CD8-positive, alpha-beta memory T cell (primary cell): Measurements from ENCODE around the gene TRMT61B. TPM values are rescaled to one million over a fixed set of nuclear protein-coding genes. Genes with fewer than 3 reads are reported as not detected.

Source experiments
- CTCF ChIA-PET: fragments of 350-600 bp; sonication (Branson Sonifier 250); formaldehyde crosslinking; loops from one replicate; lab custom pipeline; 2021; ENCODE audit warnings: antibody characterized with exemption; lab: Charles Lee
- POLR2A ChIA-PET: fragments of 350-600 bp; sonication (Branson Sonifier 250); formaldehyde crosslinking; loops from one replicate; lab custom pipeline; 2021; ENCODE audit warnings: antibody characterized with exemption; lab: Charles Lee
- DNase-seq, 5 donors: peaks; one replicate each; pipeline versions ENCODE4 v3.0.0 to v3.0.0-alpha.2; 2020 to 2022; ENCODE audit warnings: mixed read lengths in 1 of 5
- H3K27ac ChIP-seq: one replicate; pipeline ENCODE4 v1.7.0; 2013; ENCODE audit warnings: low read depth, mild to moderate bottlenecking, low read length, moderate library complexity
- H3K27me3 ChIP-seq: 2 replicates; pipeline ENCODE4 v1.7.0; 2013; ENCODE audit warnings: low read length, mild to moderate bottlenecking; ENCODE audit not compliant: insufficient read depth, poor library complexity, severe bottlenecking
- H3K36me3 ChIP-seq: 2 replicates; pipeline ENCODE4 v1.7.0; 2013; ENCODE audit warnings: mild to moderate bottlenecking, low read length, moderate library complexity; ENCODE audit not compliant: insufficient read depth
- H3K4me1 ChIP-seq: 2 replicates; pipeline ENCODE4 v1.7.0; 2013; ENCODE audit warnings: mild to moderate bottlenecking, low read length, moderate library complexity; ENCODE audit not compliant: insufficient read depth
- H3K4me3 ChIP-seq: 2 replicates; pipeline ENCODE4 v1.7.0; 2013; ENCODE audit warnings: mild to moderate bottlenecking, low read length
- H3K9me3 ChIP-seq: 2 replicates; pipeline ENCODE4 v1.7.0; 2013; ENCODE audit warnings: mild to moderate bottlenecking, low read length
- H3K27ac Mint-ChIP-seq, 8 donors: one replicate each; pipeline ENCODE4 v1.8.0; 2020 to 2021; ENCODE audit warnings: mixed read lengths in 8 of 8, mild to moderate bottlenecking in 6 of 8, inconsistent platforms in 3 of 8, moderate library complexity in 3 of 8
- H3K27me3 Mint-ChIP-seq, 2 donors: one replicate each; pipeline ENCODE4 v1.8.0; 2020 to 2021; ENCODE audit warnings: mixed read lengths in 2 of 2, mild to moderate bottlenecking in 1 of 2, moderate library complexity in 1 of 2
- H3K36me3 Mint-ChIP-seq, 3 donors: one replicate each; pipeline ENCODE4 v1.8.0; 2020 to 2021; ENCODE audit warnings: mixed read lengths in 3 of 3, inconsistent platforms in 1 of 3, mild to moderate bottlenecking in 1 of 3
- H3K4me1 Mint-ChIP-seq, 3 donors: one replicate each; pipeline ENCODE4 v1.8.0; 2020 to 2021; ENCODE audit warnings: mixed read lengths in 3 of 3, inconsistent platforms in 1 of 3, mild to moderate bottlenecking in 1 of 3
- H3K4me3 Mint-ChIP-seq, 7 donors: one replicate each; pipeline ENCODE4 v1.8.0; 2020 to 2021; ENCODE audit warnings: mixed read lengths in 7 of 7, mild to moderate bottlenecking in 6 of 7, moderate library complexity in 4 of 7, inconsistent platforms in 2 of 7
- H3K9me3 Mint-ChIP-seq, 5 donors: one replicate each; pipeline ENCODE4 v1.8.0; 2020 to 2022; ENCODE audit warnings: mixed read lengths in 5 of 5, mild to moderate bottlenecking in 3 of 5, moderate library complexity in 2 of 5, inconsistent platforms in 1 of 5
- polyA plus RNA-seq: library from polyadenylated mRNA; unstranded; fragments of 300-500 nt; fragmentation: Illumina TruSeq; gene quantifications from one replicate; pipeline ENCODE4 v1.2.3, GENCODE V29; 2021
- total RNA-seq, 2 experiments: library from RNA; stranded (reverse); gene quantifications; one replicate each; pipeline ENCODE4 v1.2.3, GENCODE V29; 2021

TRMT61B gene
- total and polyA plus RNA-seq, 3 experiments from 2014 or later: 16.6 to 20.2 (median 18.3) TPM

- peaks cover 0 to 78% (median 19%) of the 10 kb centered on the region in 3 donors for H3K36me3 Mint-ChIP-seq
- no peaks in the 10 kb centered on the region for H3K4me1 ChIP-seq
Observed at GRCh38 chr2:28904802-28905457, 34.8 kb upstream of the TRMT61B start.

GRCh38 chr2:28904295-28904694 is 34.2 kb upstream of the TRMT61B start:
- Histone ChIP-seq H3K27ac (no peak overlapping the region), H3K36me3 (peaks cover 28% of the 10 kb centered on the region), H3K9me3 (no peaks in the 10 kb centered on the region), H3K4me1 (peaks cover 3% of the 10 kb centered on the region), H3K4me3 (no peak overlapping the region), H3K27me3 (no peaks in the 10 kb centered on the region)
- Mint-ChIP-seq H3K27ac (no peak overlapping the region), H3K4me3 (no peak overlapping the region), H3K27me3 (no peaks in the 10 kb centered on the region), H3K36me3 (peaks cover 0 to 72% (median 17%) of the 10 kb centered on the region in 3 donors), H3K4me1 (peaks cover 32 to 53% (median 48%) of the 10 kb centered on the region in 3 donors), H3K9me3 (no peaks in the 10 kb centered on the region)
- POLR2A ChIA-PET: no interaction called here
- CTCF ChIA-PET: no interaction called here
- DNase-seq: no peak

More at GRCh38 chr2:28904802-28905457, 34.8 kb upstream of the TRMT61B start:
- Mint-ChIP-seq H3K4me3 (no peak overlapping the region), H3K9me3 (no peaks in the 10 kb centered on the region), H3K27ac (peak overlapping the region in 5 of 8 donors; percentile 0 to 82 (median 42)), H3K4me1 (peaks cover 25 to 53% (median 41%) of the 10 kb centered on the region in 3 donors), H3K27me3 (no peaks in the 10 kb centered on the region)
- Histone ChIP-seq H3K36me3 (peaks cover 34% of the 10 kb centered on the region), H3K27me3 (no peaks in the 10 kb centered on the region), H3K9me3 (no peaks in the 10 kb centered on the region), H3K27ac (no peak overlapping the region), H3K4me3 (no peak overlapping the region)
- ChIA-PET POLR2A (no interaction called here), CTCF (no interaction called here)
- no peak for DNase-seq

GRCh38 chr2:28902584-28902983 is 32.5 kb upstream of the TRMT61B start:
- Mint-ChIP-seq H3K36me3 (peaks cover 0 to 54% (median 13%) of the 10 kb centered on the region in 3 donors), H3K27ac (no peak overlapping the region), H3K27me3 (no peaks in the 10 kb centered on the region), H3K4me3 (no peak overlapping the region), H3K9me3 (no peaks in the 10 kb centered on the region), H3K4me1 (peaks cover 41 to 63% (median 57%) of the 10 kb centered on the region in 3 donors)
- DNase-seq: no peak
- CTCF ChIA-PET: no interaction called here
- Histone ChIP-seq H3K27ac (no peak overlapping the region), H3K4me3 (no peak overlapping the region), H3K9me3 (no peaks in the 10 kb centered on the region), H3K4me1 (peaks cover 18% of the 10 kb centered on the region), H3K27me3 (no peaks in the 10 kb centered on the region), H3K36me3 (peaks cover 18% of the 10 kb centered on the region)
- POLR2A ChIA-PET: no interaction called here

- Mint-ChIP-seq H3K36me3 (peaks cover 0 to 47% (median 12%) of the 10 kb centered on the region in 3 donors), H3K4me3 (no peak overlapping the region), H3K9me3 (no peaks in the 10 kb centered on the region), H3K4me1 (peaks cover 47 to 71% (median 64%) of the 10 kb centered on the region in 3 donors), H3K27me3 (no peaks in the 10 kb centered on the region), H3K27ac (no peak overlapping the region)
- H3K9me3 ChIP-seq: no peaks in the 10 kb centered on the region
- H3K4me3 ChIP-seq: no peak overlapping the region
- POLR2A ChIA-PET: no interaction called here
- H3K27ac ChIP-seq: no peak overlapping the region
- H3K27me3 ChIP-seq: no peaks in the 10 kb centered on the region
- peaks cover 25% of the 10 kb centered on the region for H3K4me1 ChIP-seq
- DNase-seq: no peak
- CTCF ChIA-PET: interaction anchor here (1.0 kb wide), 1 partner anchor 32 kb away, joined by 3 read pairs; the partner anchor contains the start of gene TRMT61B
- peaks cover 15% of the 10 kb centered on the region for H3K36me3 ChIP-seq
Observed at GRCh38 chr2:28901841-28902240, 31.7 kb upstream of the TRMT61B start.

- H3K4me1 ChIP-seq: peaks cover 32% of the 10 kb centered on the region
- H3K9me3 ChIP-seq: no peaks in the 10 kb centered on the region
- no peaks in the 10 kb centered on the region for H3K9me3 Mint-ChIP-seq
- ChIA-PET POLR2A (no interaction called here), CTCF (interaction anchor here (1.0 kb wide), 1 partner anchor 31 kb away, joined by 3 read pairs; the partner anchor contains the start of gene TRMT61B)
- H3K36me3 Mint-ChIP-seq: peaks cover 0 to 41% (median 6%) of the 10 kb centered on the region in 3 donors
- H3K27me3 ChIP-seq: no peaks in the 10 kb centered on the region
- no peak overlapping the region for H3K4me3 Mint-ChIP-seq
- H3K4me1 Mint-ChIP-seq: peaks cover 51 to 77% (median 71%) of the 10 kb centered on the region in 3 donors
- DNase-seq: no peak
- no peak overlapping the region for H3K27ac ChIP-seq
- H3K4me3 ChIP-seq: no peak overlapping the region
- peaks cover 10% of the 10 kb centered on the region for H3K36me3 ChIP-seq
- H3K27me3 Mint-ChIP-seq: no peaks in the 10 kb centered on the region
- H3K27ac Mint-ChIP-seq: peak overlapping the region in 2 of 8 donors; percentile 13 to 18
Observed at GRCh38 chr2:28901202-28901601, 31.1 kb upstream of the TRMT61B start.

- Histone ChIP-seq H3K4me1 (peaks cover 40% of the 10 kb centered on the region), H3K27ac (no peak overlapping the region), H3K36me3 (no peaks in the 10 kb centered on the region), H3K4me3 (no peak overlapping the region), H3K9me3 (no peaks in the 10 kb centered on the region), H3K27me3 (no peaks in the 10 kb centered on the region)
- H3K9me3 Mint-ChIP-seq: no peaks in the 10 kb centered on the region
- H3K27ac Mint-ChIP-seq: peak overlapping the region in 4 of 8 donors; percentile 39 to 97 (median 53)
- peak overlapping the region in 6 of 7 donors; percentile 28 to 97 (median 51) for H3K4me3 Mint-ChIP-seq
- no peak for DNase-seq
- CTCF ChIA-PET: no interaction called here
- H3K36me3 Mint-ChIP-seq: peaks cover 0 to 22% (median 6%) of the 10 kb centered on the region in 3 donors
- peaks cover 59 to 76% (median 74%) of the 10 kb centered on the region in 3 donors for H3K4me1 Mint-ChIP-seq
- POLR2A ChIA-PET: no interaction called here
- no peaks in the 10 kb centered on the region for H3K27me3 Mint-ChIP-seq
Observed at GRCh38 chr2:28898048-28898447, 27.9 kb upstream of the TRMT61B start.

- DNase-seq: no peak
- CTCF ChIA-PET: interaction anchor here (1.1 kb wide), 2 partner anchors 27 to 303 kb away, joined by 3 to 4 read pairs; partner anchors contain the start of gene TRMT61B
- no peaks in the 10 kb centered on the region for H3K27me3 Mint-ChIP-seq
- H3K9me3 Mint-ChIP-seq: no peaks in the 10 kb centered on the region
- H3K4me3 ChIP-seq: no peak overlapping the region
- H3K36me3 ChIP-seq: no peaks in the 10 kb centered on the region
- no peaks in the 10 kb centered on the region for H3K27me3 ChIP-seq
- H3K4me1 ChIP-seq: peaks cover 40% of the 10 kb centered on the region
- POLR2A ChIA-PET: no interaction called here
- peaks cover 0 to 12% (median 3%) of the 10 kb centered on the region in 3 donors for H3K36me3 Mint-ChIP-seq
- H3K9me3 ChIP-seq: no peaks in the 10 kb centered on the region
- H3K27ac Mint-ChIP-seq: peak overlapping the region in 4 of 8 donors; percentile 22 to 97 (median 51)
- no peak overlapping the region for H3K27ac ChIP-seq
- H3K4me1 Mint-ChIP-seq: peaks cover 58 to 69% (median 68%) of the 10 kb centered on the region in 3 donors
- H3K4me3 Mint-ChIP-seq: peak overlapping the region; percentile 28 to 97 (median 91)
Observed at GRCh38 chr2:28896906-28897305, 26.8 kb upstream of the TRMT61B start.
